Nephron progenitor cell (in vitro differentiated cells): ENCODE data around the gene NFATC4.
"Not testable (repeated sequence)": the region's sequence is repeated elsewhere in the genome, so short reads cannot be mapped to it uniquely, and the experiment has no call there.

ENCODE experiments used
- DNase-seq: peaks from one replicate; pipeline ENCODE4 v3.0.0; 2021
- H3K27ac Mint-ChIP-seq: 2 replicates; pipeline ENCODE4 v1.8.0; 2021; ENCODE audit warnings: mild to moderate bottlenecking, moderate library complexity, mixed read lengths
- H3K27me3 Mint-ChIP-seq: 2 replicates; pipeline ENCODE4 v1.8.0; 2021; ENCODE audit warnings: mild to moderate bottlenecking, low read depth, mixed read lengths; ENCODE audit not compliant: poor library complexity
- H3K36me3 Mint-ChIP-seq: 2 replicates; pipeline ENCODE4 v1.8.0; 2021; ENCODE audit warnings: low read depth, mixed read lengths
- H3K4me1 Mint-ChIP-seq: 2 replicates; pipeline ENCODE4 v1.8.0; 2021; ENCODE audit warnings: mixed read lengths
- H3K4me3 Mint-ChIP-seq: 2 replicates; pipeline ENCODE4 v1.8.0; 2021; ENCODE audit warnings: mild to moderate bottlenecking, moderate library complexity, mixed read lengths
- H3K9me3 Mint-ChIP-seq: 2 replicates; pipeline ENCODE4 v1.8.0; 2021; ENCODE audit warnings: mild to moderate bottlenecking, moderate library complexity, mixed read lengths
- CTCF ChIP-seq: fragments of 200-600 bp; sonication (generic); IDR thresholded peaks from 2 replicates; pipeline ENCODE4 v1.5.0; 2021; ENCODE audit warnings: antibody characterized with exemption

NFATC4 gene

DNA sequence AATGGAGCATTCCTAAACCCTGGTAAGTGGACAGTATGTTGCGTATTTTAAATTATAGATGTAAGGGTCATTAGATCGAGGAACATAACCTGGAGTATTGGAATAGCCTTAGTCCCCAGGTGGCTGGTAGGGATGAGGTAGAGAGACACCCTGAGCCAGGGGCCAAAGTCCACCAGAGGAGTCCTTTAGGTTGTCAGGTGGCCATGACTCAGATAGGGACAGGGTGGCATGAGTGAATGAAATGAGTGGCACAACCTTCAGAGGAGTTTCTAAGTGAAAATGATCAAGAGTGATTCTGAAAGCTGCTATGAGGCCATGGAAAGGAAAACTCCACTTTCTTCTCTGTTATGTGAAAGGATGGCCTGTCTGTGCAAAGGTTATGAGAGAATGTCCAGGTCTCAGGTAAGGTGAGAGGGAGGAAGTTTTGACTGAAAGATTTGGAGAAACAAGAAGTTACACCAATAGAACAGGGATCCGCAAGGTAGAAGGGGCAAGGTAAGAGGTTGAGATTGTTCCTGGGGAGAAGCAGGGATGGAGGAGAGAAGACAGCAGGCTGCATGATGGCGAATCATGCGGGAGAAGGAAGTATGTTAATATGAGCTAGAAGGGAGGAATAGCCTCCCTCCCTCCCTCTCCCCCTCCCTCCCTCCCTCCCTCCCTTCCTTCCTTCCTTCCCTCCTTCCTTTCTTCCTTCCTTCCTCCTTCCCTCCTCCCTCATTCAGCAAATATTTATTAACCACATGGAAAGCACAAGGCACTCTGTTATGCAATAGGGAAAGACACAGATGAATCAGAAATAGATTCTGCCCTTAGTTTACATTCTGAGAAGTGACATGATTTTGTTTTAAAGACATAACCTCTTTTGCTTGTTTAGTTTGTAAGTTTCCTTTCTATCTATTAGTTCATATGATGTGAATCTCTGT is 14.2 kb upstream of the NFATC4 start:
- Mint-ChIP-seq H3K27ac (no peak overlapping the region), H3K4me1 (peaks cover 7% of the 10 kb centered on the region), H3K36me3 (no peaks in the 10 kb centered on the region), H3K9me3 (peaks cover 3% of the 10 kb centered on the region), H3K4me3 (no peak overlapping the region), H3K27me3 (peaks cover 83% of the 10 kb centered on the region)
- DNase-seq, result no peak
- no peak for TF ChIP-seq CTCF

GRCh38 chr14:24354482-24354825 is 13.5 kb upstream of the NFATC4 start:
- not testable (repeated sequence) for H3K4me1 Mint-ChIP-seq, H3K27ac Mint-ChIP-seq, H3K4me3 Mint-ChIP-seq, H3K36me3 Mint-ChIP-seq, DNase-seq, H3K9me3 Mint-ChIP-seq
- H3K27me3 Mint-ChIP-seq, result peaks cover 79% of the 10 kb centered on the region

- H3K27ac Mint-ChIP-seq, result no peak overlapping the region
- H3K9me3 Mint-ChIP-seq, result peaks cover 8% of the 10 kb centered on the region
- no peak for TF ChIP-seq CTCF
- H3K4me3 Mint-ChIP-seq, result no peak overlapping the region
- DNase-seq, result no peak
- peaks cover 7% of the 10 kb centered on the region for H3K4me1 Mint-ChIP-seq
- H3K36me3 Mint-ChIP-seq, result no peaks in the 10 kb centered on the region
- H3K27me3 Mint-ChIP-seq, result peaks cover 79% of the 10 kb centered on the region
Observed at GRCh38 chr14:24355009-24355408, 13.0 kb upstream of the NFATC4 start.

- H3K27me3 Mint-ChIP-seq, result peaks cover 78% of the 10 kb centered on the region
- no peak for TF ChIP-seq CTCF
- DNase-seq, result no peak
- H3K27ac Mint-ChIP-seq, result no peak overlapping the region
- H3K9me3 Mint-ChIP-seq, result peaks cover 15% of the 10 kb centered on the region
- H3K4me3 Mint-ChIP-seq, result no peak overlapping the region
- H3K4me1 Mint-ChIP-seq, result peaks cover 7% of the 10 kb centered on the region
- H3K36me3 Mint-ChIP-seq, result no peaks in the 10 kb centered on the region
Observed at GRCh38 chr14:24356208-24356607, 11.8 kb upstream of the NFATC4 start.

DNA sequence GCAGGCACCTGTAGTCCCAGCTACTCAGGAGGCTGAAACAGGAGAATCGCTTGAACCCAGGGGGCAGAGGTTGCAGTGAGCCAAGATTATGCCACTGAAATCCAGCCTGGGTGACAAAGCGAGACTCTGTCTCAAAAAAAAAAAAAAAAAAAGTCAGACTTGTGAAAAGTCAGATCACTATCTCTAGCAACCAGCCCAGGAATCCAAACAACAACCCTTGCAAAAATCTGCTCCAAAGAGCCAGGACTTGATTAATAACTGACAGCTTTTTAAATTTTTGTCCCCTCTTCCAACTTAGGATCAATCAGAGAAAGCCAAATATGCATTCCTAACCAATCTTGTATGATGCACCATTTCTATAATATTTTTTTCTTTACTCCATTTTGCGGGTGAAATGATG is 7.7 kb upstream of the NFATC4 start:
- Mint-ChIP-seq H3K36me3 (no peaks in the 10 kb centered on the region), H3K27ac (no peak overlapping the region), H3K27me3 (peaks cover 64% of the 10 kb centered on the region), H3K4me1 (peaks cover 3% of the 10 kb centered on the region), H3K9me3 (peaks cover 12% of the 10 kb centered on the region), H3K4me3 (no peak overlapping the region)
- TF ChIP-seq CTCF, result no peak
- DNase-seq, result no peak

DNA sequence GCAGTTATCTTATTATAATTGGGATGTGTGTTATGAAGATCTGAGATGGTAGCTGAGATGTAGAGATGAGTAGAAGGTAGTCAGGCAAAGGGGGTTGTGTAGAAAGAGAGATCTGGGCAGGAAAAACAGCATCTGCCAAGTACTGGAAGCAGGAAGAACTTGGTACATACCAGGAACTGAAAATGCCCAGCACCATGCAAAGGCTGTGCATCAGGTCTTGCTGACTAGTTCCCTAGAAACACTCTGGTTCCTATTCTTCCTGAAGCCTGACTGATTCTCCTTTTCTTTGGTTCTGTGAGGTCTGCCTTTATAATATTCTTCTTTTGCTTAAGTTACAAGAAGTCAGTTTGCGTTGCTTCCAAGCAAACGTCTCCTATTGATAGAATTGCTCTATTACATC is 6.7 kb upstream of the NFATC4 start:
- no peaks in the 10 kb centered on the region for H3K36me3 Mint-ChIP-seq
- peaks cover 13% of the 10 kb centered on the region for H3K4me1 Mint-ChIP-seq
- H3K9me3 Mint-ChIP-seq, result peaks cover 12% of the 10 kb centered on the region
- H3K27ac Mint-ChIP-seq, result no peak overlapping the region
- DNase-seq, result no peak
- TF ChIP-seq CTCF, result no peak
- peaks cover 63% of the 10 kb centered on the region for H3K27me3 Mint-ChIP-seq
- no peak overlapping the region for H3K4me3 Mint-ChIP-seq
